Activated T-cell treated with anti-CD3 and anti-CD28 coated beads, Interleukin-2, amount 50 U/mL, for 4 hours (primary cell): ENCODE measurements around the gene FANCC. TPM values are rescaled to one million over a fixed set of nuclear protein-coding genes. Genes with fewer than 3 reads are reported as not detected.

Experiments
- ATAC-seq, 2 donors: fragments of 200-7000 bp; cut with Tn5 transposase; one replicate each; pipeline ENCODE4 v1.10.0; 2021
- DNase-seq: peaks from one replicate; pipeline ENCODE4 v3.0.0-alpha.2; 2020
- H3K27me3 Mint-ChIP-seq: one replicate; pipeline ENCODE4 v1.8.0; 2021; ENCODE audit warnings: low read depth, mixed read lengths
- H3K36me3 Mint-ChIP-seq: one replicate; pipeline ENCODE4 v1.8.0; 2022; ENCODE audit warnings: mixed read lengths; ENCODE audit not compliant: insufficient read depth
- H3K4me1 Mint-ChIP-seq: one replicate; pipeline ENCODE4 v1.8.0; 2021; ENCODE audit warnings: low read depth, mixed read lengths
- H3K4me3 Mint-ChIP-seq: one replicate; pipeline ENCODE4 v1.8.0; 2021; ENCODE audit warnings: mild to moderate bottlenecking, moderate library complexity, mixed read lengths
- H3K9me3 Mint-ChIP-seq: one replicate; pipeline ENCODE4 v1.8.0; 2021; ENCODE audit warnings: mixed read lengths
- total RNA-seq, 3 donors: library from RNA; stranded (reverse); gene quantifications; one replicate each; pipeline ENCODE4 v1.2.1, GENCODE V29; 2021

Gene FANCC
- total RNA-seq, 3 donors from 2014 or later = 14.6 to 15.3 (median 15.2) TPM

DNA sequence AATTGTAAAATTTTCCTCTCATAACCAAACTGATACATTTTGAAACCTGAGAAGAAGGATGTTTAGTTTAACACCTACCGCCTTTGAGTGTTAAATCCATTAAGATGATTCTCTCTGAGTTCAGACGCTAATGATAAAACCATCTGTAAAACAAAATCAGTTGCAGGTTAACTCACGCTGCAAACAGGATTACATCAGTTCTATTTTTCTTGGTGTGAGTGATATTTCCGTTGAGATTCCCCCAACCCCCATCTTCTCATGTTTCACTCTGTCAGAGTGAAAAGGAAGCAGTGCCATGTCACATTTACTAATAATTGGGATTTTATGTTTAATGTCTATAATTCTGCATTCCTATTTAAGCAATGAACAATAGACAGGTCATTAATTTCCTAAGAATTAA lies 146.5 kb downstream of the FANCC start:
- Mint-ChIP-seq H3K27me3 (no peaks in the 10 kb centered on the region), H3K9me3 (no peaks in the 10 kb centered on the region), H3K36me3 (peaks cover 17% of the 10 kb centered on the region), H3K4me3 (no peak overlapping the region), H3K4me1 (peaks cover 16% of the 10 kb centered on the region)
- ATAC-seq = peak; percentile 48 to 72
- no peak for DNase-seq

DNA sequence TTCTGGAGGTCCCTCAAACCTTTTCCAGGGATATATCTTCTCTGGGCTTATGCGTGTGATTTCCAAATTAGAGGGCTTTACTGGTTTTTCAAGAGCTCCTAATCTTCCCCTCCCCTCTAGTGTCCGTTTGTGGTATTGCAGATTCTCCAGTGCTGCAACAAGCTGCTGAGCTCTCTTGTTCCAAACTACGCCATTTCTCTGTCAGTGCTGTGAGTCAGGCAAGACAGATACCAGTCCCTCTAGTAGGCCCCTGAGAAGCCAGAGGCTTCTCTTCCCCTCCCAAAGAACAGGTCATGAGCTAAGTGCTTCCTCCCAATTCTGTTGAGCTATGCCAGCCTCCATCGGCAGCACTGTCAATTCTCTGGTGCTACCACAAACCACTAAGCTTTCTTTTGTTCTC lies 149.5 kb downstream of the FANCC start:
- H3K4me1 Mint-ChIP-seq = peaks cover 16% of the 10 kb centered on the region
- H3K4me3 Mint-ChIP-seq = no peak overlapping the region
- DNase-seq (peak; percentile 31), ATAC-seq (peak; percentile 67 to 79)
- H3K36me3 Mint-ChIP-seq = peaks cover 17% of the 10 kb centered on the region
- H3K27me3 Mint-ChIP-seq = no peaks in the 10 kb centered on the region
- no peaks in the 10 kb centered on the region for H3K9me3 Mint-ChIP-seq

DNA sequence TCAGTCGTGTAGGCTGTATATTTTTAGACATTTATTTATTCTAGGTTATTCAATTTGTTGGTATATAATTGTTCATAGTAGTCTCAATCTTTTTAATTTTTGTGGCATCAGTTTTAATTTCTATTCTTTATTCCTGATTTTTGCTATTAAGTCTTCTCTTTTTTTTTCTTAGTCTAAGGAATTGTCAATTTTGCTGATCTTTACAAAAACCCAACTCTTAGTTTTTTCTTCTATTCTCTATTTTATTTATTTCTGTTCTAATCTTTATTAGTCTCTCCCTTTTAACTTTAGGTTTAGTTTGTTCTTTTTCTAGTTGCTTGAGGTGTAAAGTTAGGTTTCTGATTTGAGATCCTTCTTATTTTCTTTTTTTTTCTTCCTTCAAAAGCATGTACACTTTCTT lies 152.5 kb downstream of the FANCC start:
- Mint-ChIP-seq H3K36me3 (peaks cover 20% of the 10 kb centered on the region), H3K4me3 (no peak overlapping the region), H3K4me1 (peaks cover 6% of the 10 kb centered on the region), H3K27me3 (no peaks in the 10 kb centered on the region), H3K9me3 (no peaks in the 10 kb centered on the region)
- DNase-seq = no peak
- ATAC-seq = no peak

DNA sequence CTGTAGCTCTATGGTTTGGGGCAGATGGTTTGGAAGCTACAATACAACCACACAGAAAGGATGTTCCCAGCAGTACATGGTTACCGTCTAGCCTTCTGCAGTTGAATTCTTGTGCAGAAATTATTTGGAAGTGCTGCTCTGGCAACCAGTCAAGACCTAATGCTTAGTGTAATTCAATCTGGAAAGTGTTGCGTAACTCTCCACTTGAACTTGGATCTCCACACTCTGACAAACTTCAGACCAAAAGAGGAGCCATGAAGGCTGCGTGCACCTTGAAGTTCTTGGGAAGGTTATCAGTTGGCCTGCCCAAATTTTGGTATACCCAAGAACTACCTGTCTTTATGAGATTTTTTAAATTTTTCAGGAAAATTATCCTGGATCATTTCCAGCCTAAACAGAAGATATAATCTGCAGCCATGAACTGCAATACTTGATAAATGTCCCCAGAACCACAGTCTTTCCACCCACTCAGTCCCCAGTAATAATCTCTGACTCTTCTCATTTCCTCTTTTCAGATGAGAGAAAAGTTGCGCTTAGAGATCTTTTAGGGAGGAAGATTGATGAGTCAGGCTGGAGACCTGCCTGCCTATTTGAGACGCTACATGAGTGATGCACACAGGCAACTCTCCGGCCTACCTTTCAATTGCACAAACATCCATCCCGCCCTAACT lies 159.9 kb downstream of the FANCC start:
- Mint-ChIP-seq H3K36me3 (peaks cover 6% of the 10 kb centered on the region), H3K4me1 (peaks cover 3% of the 10 kb centered on the region), H3K27me3 (no peaks in the 10 kb centered on the region), H3K9me3 (no peaks in the 10 kb centered on the region), H3K4me3 (no peak overlapping the region)
- ATAC-seq = no peak
- DNase-seq = no peak

DNA sequence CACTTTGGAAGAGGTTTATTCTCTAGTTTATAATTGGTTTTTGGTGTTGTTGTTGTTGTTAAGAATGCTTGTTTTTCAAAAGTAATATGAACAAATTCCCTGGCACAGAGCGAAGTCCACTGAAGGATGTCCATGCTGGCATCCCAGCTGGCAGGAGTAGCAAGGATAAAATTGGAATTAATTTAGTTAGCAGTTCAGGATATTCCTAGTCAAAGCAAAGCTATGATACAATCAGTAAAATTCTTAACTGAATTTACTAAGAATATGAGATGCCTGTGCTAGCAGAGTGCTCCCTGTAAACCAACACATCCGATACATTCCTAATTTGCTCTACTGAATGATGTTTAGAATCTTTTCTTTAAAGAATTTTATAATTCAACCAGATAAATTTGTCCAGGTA lies 161.4 kb downstream of the FANCC start:
- H3K4me3 Mint-ChIP-seq = no peak overlapping the region
- no peaks in the 10 kb centered on the region for H3K27me3 Mint-ChIP-seq
- ATAC-seq (no peak), DNase-seq (no peak)
- H3K4me1 Mint-ChIP-seq = peaks cover 3% of the 10 kb centered on the region
- no peaks in the 10 kb centered on the region for H3K9me3 Mint-ChIP-seq
- H3K36me3 Mint-ChIP-seq = peaks cover 8% of the 10 kb centered on the region

DNA sequence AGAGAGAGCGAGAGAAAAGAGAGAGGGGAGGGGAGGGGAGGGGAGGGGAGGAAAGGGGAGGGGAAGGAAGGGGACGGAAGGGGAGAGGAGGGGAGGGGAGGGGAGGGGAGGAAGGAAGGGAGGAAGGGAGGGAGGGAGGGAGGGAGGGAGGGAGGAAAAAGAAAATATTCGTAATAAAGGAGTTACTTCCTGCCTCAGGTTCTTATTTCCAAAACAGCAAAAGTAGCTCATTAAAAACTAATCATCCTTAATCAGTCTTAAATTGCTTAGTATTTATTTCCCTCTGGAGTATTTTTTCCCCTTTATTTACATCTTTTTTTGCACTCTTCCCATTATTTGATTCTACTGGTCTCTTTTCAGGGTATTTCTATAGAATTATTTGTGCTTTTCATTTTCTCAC lies 162.3 kb downstream of the FANCC start:
- peaks cover 4% of the 10 kb centered on the region for H3K36me3 Mint-ChIP-seq
- peaks cover 3% of the 10 kb centered on the region for H3K4me1 Mint-ChIP-seq

DNA sequence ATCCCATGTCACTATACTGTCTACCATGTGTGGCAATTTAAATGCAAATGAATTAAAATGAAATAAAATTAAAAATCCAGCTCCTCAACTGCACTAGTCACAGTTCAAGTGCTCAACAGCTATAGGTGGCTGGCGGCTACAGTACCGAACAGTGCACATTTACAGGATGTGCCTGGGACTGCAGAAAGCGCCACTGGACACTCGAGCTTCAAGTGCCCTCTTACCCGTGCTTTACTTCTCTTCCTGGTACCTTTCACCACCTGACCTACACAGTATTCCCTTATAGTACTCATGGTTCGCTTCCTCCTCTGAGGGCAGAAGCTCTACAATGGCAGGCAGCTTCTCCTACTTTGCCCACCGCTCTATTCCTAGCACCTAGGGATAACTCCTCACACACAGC lies 166.6 kb downstream of the FANCC start:
- no peaks in the 10 kb centered on the region for H3K27me3 Mint-ChIP-seq
- DNase-seq (no peak), ATAC-seq (no peak)
- no peak overlapping the region for H3K4me3 Mint-ChIP-seq
- H3K9me3 Mint-ChIP-seq = no peaks in the 10 kb centered on the region
- peaks cover 6% of the 10 kb centered on the region for H3K36me3 Mint-ChIP-seq
- peaks cover 3% of the 10 kb centered on the region for H3K4me1 Mint-ChIP-seq

More for the DNA sequence above, 162.3 kb downstream of the FANCC start:
- no peak for DNase-seq
- H3K9me3 Mint-ChIP-seq = no peaks in the 10 kb centered on the region
- H3K4me3 Mint-ChIP-seq = no peak overlapping the region
- no peaks in the 10 kb centered on the region for H3K27me3 Mint-ChIP-seq
- no peak for ATAC-seq

DNA sequence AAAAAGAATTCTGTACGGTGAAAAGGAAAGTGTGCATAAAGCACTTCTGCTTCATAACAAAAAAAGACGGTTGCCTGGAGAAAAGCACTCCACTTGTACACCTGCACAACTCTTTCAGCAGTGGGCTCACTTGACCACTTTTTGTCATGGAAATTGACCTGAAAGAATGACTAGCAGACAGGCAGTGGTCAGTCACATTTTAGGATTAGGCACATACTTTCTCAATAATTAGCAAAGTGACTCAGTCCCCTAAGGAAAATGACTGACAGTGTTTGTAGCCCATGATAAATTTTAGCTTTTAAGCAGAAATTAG lies 169.3 kb downstream of the FANCC start:
- no peak for DNase-seq
- no peak for ATAC-seq
- Mint-ChIP-seq H3K4me1 (no peaks in the 10 kb centered on the region), H3K27me3 (no peaks in the 10 kb centered on the region), H3K9me3 (no peaks in the 10 kb centered on the region), H3K4me3 (no peak overlapping the region), H3K36me3 (peaks cover 13% of the 10 kb centered on the region)

DNA sequence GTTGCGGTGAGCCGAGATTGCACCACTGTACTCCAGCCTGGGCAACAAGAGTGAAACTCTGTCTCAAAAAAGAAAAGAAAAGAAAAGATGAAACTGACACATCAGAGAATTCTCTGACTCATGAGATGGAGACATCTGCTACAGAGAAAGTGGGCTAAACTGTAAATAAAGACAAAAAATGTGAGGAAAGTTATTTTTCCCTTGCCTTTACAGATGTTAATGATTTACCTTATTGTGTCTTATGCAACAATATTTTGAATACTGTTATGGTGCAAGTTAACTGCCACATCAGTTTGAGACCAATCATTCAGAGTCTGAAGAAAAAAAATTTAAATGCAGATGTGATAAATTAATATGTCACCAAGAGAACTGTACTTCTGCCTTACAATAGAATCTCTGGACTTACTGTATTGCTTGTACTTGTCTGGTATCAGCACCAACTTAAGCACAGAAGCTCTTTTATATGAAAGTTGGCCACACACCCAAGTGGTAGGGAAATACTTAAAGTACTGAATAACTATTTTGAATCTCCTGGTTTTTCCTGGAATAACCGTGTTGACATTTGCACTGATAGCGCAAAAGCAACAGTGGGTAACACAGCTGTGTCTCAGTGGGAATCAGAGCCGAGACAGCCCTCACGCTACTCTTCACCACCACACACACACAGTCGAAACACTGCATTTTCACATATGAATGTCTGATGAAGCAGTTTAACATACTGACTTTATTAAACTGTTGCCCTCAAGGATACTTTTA lies 169.9 kb downstream of the FANCC start:
- peaks cover 13% of the 10 kb centered on the region for H3K36me3 Mint-ChIP-seq
- H3K27me3 Mint-ChIP-seq = no peaks in the 10 kb centered on the region
- DNase-seq = no peak
- H3K9me3 Mint-ChIP-seq = no peaks in the 10 kb centered on the region
- no peaks in the 10 kb centered on the region for H3K4me1 Mint-ChIP-seq
- no peak overlapping the region for H3K4me3 Mint-ChIP-seq
- ATAC-seq = no peak

DNA sequence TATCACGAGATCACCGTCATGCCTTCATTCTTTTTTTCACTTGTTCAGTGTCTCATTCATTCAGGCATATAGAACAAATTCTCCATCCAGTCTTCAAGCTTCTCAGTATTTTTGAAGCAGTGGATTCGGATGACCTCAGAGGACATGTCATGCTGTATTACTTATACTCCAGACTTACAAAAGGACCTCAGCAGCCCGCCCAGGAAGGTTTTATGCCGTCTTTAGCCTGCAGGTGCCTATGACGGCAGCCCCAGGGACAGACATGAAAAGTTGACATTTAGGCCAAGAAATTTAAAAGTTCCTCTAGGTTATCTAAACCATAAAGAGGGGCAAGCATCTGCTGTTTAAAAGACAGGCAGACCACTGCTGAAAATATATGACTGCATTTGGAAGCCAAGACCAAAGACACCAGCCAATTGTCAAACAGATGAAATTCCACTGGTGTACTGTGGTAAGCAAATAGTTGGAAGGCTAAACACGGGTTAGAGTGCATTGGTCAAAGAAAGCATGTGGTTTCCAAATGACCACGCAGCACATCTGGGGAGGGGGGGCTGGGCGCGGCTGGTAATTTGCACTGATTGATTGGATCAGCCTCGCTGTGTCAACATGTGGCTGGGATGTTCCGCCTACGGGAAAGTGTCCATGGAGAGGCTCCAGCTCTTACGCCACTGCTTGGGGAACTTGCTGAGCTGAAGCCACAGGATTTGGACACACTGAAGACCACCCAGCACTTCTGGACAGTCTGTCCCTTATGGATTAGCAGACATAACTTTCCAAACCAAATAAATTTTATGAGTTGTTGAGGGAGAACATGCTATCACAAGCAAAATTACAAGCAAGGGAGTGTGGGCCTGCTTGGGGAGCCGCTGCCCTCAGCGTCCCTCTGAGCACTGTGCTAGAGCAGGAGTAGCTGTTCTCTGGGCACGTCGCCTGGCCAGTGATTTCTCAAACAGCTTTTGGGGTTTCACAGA lies 173.6 kb downstream of the FANCC start:
- Mint-ChIP-seq H3K4me3 (no peak overlapping the region), H3K9me3 (no peaks in the 10 kb centered on the region), H3K4me1 (no peaks in the 10 kb centered on the region), H3K36me3 (peaks cover 10% of the 10 kb centered on the region), H3K27me3 (no peaks in the 10 kb centered on the region)
- ATAC-seq (no peak), DNase-seq (no peak)

DNA sequence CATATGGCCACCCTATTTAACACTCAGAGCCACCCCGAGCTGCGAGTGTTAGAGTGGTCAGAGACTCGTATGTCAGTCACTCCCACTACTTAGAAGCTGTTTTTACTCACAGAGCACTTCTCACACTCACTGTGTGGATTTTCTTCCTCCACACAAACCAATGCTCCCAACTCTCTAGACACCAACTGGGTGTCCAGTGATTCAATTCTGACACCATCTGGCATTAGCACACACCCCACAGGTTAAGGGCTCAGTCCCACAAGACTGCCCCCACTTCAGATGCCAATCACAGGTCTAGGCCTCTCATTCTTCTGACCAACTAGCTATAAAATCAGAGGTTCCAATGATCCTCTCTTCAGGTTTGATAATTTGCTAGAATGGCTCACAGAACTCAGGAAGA lies 174.8 kb downstream of the FANCC start:
- Mint-ChIP-seq H3K9me3 (no peaks in the 10 kb centered on the region), H3K4me3 (no peak overlapping the region), H3K36me3 (peaks cover 10% of the 10 kb centered on the region), H3K27me3 (no peaks in the 10 kb centered on the region), H3K4me1 (no peaks in the 10 kb centered on the region)
- ATAC-seq = no peak
- DNase-seq = no peak

DNA sequence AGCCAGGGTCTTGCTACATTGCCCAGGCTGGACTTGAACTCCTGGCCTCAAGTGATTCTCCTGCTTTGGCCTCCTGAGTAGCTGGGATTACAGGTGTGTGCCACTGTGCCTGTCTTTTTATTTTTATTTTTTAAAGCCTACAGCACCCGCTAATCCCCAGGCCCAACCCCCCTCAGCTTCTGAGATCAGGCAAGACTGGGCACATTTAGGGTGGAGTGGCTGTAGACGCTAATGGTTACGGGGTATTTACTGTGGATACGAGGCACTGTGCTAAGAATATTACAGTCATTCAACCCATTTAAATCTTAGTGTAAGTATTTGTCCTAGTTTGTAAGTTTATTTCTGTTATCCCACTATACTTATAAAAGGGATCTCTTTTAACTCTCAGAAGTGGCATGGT lies 175.2 kb downstream of the FANCC start:
- H3K4me3 Mint-ChIP-seq = no peak overlapping the region
- no peaks in the 10 kb centered on the region for H3K9me3 Mint-ChIP-seq
- peaks cover 12% of the 10 kb centered on the region for H3K36me3 Mint-ChIP-seq
- no peaks in the 10 kb centered on the region for H3K27me3 Mint-ChIP-seq
- H3K4me1 Mint-ChIP-seq = no peaks in the 10 kb centered on the region
- ATAC-seq (no peak), DNase-seq (no peak)

DNA sequence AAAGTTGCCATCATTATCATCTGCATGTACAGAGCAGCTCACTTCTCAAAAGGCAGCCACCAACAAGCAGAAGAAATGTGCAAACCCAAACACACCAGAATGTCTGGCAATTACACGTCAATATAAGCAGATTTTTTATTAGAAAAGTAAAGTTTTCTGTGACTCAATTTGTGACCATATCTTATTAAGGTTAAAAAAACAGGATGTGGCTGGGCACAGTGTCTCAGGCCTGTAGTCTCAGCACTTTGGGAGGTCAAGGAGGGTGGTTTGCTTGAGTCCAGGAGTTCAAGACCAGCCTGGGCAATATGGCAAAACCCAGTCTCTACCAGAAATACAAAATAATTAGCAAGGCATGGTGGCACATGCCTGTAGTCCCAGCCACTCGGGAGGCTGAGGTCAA lies 176.7 kb downstream of the FANCC start:
- H3K27me3 Mint-ChIP-seq = no peaks in the 10 kb centered on the region
- H3K9me3 Mint-ChIP-seq = no peaks in the 10 kb centered on the region
- DNase-seq = no peak
- H3K4me1 Mint-ChIP-seq = no peaks in the 10 kb centered on the region
- ATAC-seq = no peak
- no peak overlapping the region for H3K4me3 Mint-ChIP-seq
- H3K36me3 Mint-ChIP-seq = peaks cover 10% of the 10 kb centered on the region

DNA sequence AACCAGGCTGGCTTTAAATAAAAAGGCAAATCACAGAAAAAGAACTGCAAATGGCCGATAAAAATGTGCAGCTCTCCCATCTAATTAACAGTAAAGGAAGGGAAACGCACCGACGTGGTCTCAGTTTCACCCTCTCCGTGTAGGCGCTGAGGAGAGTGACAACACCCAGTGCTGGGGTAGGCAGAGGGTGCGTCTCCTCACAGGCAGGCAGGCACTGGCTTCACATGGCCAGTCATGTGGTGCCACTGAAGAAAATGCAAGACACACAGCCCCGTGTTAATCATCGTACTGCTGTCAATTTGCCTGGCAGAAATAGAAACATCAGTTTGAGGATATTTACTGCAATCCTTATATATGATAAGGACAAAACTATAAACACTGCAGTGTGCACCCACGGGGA lies 178.4 kb downstream of the FANCC start:
- no peak for ATAC-seq
- H3K27me3 Mint-ChIP-seq = no peaks in the 10 kb centered on the region
- DNase-seq = no peak
- H3K36me3 Mint-ChIP-seq = peaks cover 10% of the 10 kb centered on the region
- no peak overlapping the region for H3K4me3 Mint-ChIP-seq
- H3K9me3 Mint-ChIP-seq = no peaks in the 10 kb centered on the region
- H3K4me1 Mint-ChIP-seq = no peaks in the 10 kb centered on the region
